ENCODE results near the gene CAD. TPM values are rescaled to one million over a fixed set of nuclear protein-coding genes. Genes with fewer than 3 reads are reported as not detected.

The CAD gene
- total RNA-seq, 4 donors from 2014 or later = 17.6 to 34.5 (median 22.0) TPM

DNA sequence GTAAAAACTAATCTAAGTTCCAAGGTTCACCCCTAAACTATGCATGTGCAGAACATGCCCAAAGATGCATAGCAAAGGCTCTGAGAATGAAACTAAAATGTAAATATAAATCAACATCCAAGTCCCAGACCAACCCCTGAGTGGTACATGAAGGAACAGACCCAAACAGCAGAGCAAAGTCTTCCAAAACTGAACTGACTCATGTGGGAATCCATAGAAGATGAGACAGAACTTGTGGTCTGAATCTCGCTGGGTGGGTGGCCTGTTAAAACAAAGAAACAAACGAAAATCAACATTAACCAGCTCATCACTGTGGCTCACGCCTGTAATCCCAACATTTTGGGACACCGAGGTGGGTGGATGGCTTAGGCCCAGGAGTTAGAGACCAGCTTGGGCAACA lies 34.8 kb upstream of the CAD start:
- TF ChIP-seq POLR2A (IDR thresholded peaks at IDR 0.05) = no peak
- TF ChIP-seq, protein P1, sequence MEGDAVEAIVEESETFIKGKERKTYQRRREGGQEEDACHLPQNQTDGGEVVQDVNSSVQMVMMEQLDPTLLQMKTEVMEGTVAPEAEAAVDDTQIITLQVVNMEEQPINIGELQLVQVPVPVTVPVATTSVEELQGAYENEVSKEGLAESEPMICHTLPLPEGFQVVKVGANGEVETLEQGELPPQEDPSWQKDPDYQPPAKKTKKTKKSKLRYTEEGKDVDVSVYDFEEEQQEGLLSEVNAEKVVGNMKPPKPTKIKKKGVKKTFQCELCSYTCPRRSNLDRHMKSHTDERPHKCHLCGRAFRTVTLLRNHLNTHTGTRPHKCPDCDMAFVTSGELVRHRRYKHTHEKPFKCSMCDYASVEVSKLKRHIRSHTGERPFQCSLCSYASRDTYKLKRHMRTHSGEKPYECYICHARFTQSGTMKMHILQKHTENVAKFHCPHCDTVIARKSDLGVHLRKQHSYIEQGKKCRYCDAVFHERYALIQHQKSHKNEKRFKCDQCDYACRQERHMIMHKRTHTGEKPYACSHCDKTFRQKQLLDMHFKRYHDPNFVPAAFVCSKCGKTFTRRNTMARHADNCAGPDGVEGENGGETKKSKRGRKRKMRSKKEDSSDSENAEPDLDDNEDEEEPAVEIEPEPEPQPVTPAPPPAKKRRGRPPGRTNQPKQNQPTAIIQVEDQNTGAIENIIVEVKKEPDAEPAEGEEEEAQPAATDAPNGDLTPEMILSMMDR (IDR thresholded peaks at IDR 0.05) = no peak
- intact Hi-C loops (cut with DNase I) = no loop called here
- H3K9me3 ChIP-seq = no peaks in the 10 kb centered on the region
- 40 to 41% methylated on average over 4 of the region's 4 CpGs for WGBS, 2 donors
- peaks cover 0 to 23% (median 0%) of the 10 kb centered on the region in 4 donors for H3K27me3 ChIP-seq
- peaks cover 0 to 20% (median 8%) of the 10 kb centered on the region in 3 donors for H3K4me1 ChIP-seq
- no peaks in the 10 kb centered on the region for H3K36me3 ChIP-seq
- H3K27ac ChIP-seq = peak overlapping the region in 2 of 4 donors; percentile 40 to 69
- H3K4me3 ChIP-seq = no peak overlapping the region
- no peak for DNase-seq

DNA sequence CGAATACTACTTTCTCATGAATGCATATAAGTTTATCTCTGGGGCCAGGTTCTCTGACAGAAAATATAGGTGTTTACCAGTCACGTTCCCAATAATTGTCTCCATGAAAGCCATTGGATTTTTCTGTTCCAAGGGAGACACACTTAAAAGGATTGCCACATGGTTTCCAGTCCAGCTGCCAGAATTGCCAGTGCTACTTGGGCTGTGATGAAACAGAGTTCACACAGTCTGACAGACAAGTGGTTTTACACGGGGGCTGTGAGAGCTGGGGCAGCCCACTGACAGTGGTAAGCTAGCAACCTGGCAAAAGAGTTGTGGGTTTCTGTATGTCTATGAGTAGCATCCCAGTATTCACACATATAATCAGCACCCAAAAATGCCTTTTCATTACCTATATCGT lies 33.1 kb upstream of the CAD start:
- Histone ChIP-seq H3K9me3 (no peaks in the 10 kb centered on the region), H3K27ac (peak overlapping the region in 3 of 4 donors; percentile 77 to 90 (median 84)), H3K4me3 (no peak overlapping the region), H3K36me3 (no peaks in the 10 kb centered on the region), H3K4me1 (peaks cover 0 to 20% (median 8%) of the 10 kb centered on the region in 3 donors), H3K27me3 (peaks cover 0 to 9% (median 0%) of the 10 kb centered on the region in 4 donors)
- TF ChIP-seq, protein P1 (IDR thresholded peaks at IDR 0.05) = no peak
- TF ChIP-seq POLR2A (IDR thresholded peaks at IDR 0.05) = no peak
- intact Hi-C loops (cut with DNase I) = no loop called here
- no peak for DNase-seq
- WGBS, 2 donors = 52 to 67% methylated on average over 4 of the region's 4 CpGs

DNA sequence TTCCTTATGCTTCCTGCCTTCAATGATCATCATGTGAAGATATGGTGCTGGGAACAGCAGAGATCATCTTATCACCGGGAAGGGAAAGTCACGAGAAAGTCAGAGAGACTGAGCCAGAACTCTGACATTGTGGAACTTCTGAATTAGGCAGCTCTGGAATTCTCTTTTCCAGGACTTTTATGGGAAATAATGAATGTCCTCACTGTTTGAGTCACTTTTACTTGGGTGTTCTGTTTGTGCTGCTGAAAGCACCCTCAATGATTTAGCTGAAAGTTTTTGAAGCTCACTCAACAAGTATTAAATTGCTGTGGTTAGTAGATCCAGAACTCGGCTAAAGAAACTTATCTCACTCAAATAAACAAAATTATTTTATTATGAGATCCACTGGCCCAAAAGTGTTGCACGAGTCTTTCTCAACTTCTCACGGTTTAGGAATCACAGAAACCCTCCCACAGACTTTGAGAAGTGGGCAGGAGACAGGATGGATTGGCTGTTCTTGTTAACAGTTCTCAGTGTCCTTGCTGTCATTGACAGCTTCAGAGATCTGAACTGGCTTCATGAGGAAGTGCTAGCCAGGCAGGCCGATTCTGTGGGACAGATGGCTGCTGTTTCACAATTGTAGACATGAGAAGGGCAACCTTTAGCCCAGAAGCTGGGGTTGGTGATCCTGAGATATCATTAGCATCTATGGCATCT lies 31.7 kb upstream of the CAD start:
- TF ChIP-seq, protein P1 (IDR thresholded peaks at IDR 0.05) = no peak
- no peak for TF ChIP-seq POLR2A (IDR thresholded peaks at IDR 0.05)
- H3K36me3 ChIP-seq = no peaks in the 10 kb centered on the region
- H3K27ac ChIP-seq = peak overlapping the region; percentile 20 to 90 (median 80)
- 28 to 32% methylated on average over 6 of the region's 6 CpGs for WGBS, 2 donors
- no peak overlapping the region for H3K4me3 ChIP-seq
- intact Hi-C loops (cut with DNase I) = no loop called here
- no peaks in the 10 kb centered on the region for H3K9me3 ChIP-seq
- H3K4me1 ChIP-seq = peaks cover 0 to 20% (median 6%) of the 10 kb centered on the region in 3 donors
- peaks cover 0 to 9% (median 0%) of the 10 kb centered on the region in 4 donors for H3K27me3 ChIP-seq
- no peak for DNase-seq

DNA sequence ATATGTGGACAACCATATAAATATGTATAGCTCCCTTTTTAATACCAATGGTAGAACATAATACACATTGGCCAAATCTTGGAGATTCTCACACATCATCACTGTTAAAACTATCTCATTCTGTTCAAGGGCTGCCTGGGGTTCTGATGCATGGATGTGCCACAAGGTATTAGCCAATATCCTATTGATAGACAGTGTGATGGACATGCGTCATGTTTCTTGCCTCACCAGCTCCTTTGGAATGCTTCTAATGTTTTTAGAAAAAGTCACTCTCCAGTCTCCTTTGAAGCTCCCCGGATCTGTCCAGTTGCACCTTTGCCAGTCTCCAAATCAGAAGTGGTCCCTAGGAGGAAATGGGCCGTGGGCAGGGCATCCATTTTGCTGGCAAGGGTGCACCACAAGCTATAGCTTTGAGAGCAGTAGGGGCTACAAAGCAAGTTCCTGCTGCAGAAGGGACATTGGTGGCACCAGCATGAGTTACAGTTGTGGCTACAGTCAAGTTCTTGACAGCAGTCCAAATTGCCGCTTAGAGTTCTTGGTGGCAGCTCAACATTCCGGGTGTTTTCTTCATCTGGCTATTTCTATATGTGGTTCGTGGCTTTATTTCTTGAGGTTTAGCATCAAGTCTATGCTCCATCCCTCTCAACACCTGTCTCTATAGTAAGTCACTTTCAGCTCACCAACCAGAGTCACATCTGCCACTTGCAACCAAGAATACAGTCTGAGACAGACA lies 30.4 kb upstream of the CAD start:
- TF ChIP-seq, protein P1 (IDR thresholded peaks at IDR 0.05) = no peak
- TF ChIP-seq POLR2A (IDR thresholded peaks at IDR 0.05) = no peak
- Histone ChIP-seq H3K36me3 (no peaks in the 10 kb centered on the region), H3K27me3 (peaks cover 0 to 6% (median 0%) of the 10 kb centered on the region in 4 donors), H3K4me1 (peaks cover 0 to 20% (median 6%) of the 10 kb centered on the region in 3 donors), H3K4me3 (no peak overlapping the region), H3K27ac (peak overlapping the region in 2 of 4 donors; percentile 77 to 84), H3K9me3 (no peaks in the 10 kb centered on the region)
- WGBS, 2 donors = 65 to 70% methylated on average over 5 to 6 of the region's 6 CpGs
- intact Hi-C loops (cut with DNase I) = no loop called here
- DNase-seq = no peak

DNA sequence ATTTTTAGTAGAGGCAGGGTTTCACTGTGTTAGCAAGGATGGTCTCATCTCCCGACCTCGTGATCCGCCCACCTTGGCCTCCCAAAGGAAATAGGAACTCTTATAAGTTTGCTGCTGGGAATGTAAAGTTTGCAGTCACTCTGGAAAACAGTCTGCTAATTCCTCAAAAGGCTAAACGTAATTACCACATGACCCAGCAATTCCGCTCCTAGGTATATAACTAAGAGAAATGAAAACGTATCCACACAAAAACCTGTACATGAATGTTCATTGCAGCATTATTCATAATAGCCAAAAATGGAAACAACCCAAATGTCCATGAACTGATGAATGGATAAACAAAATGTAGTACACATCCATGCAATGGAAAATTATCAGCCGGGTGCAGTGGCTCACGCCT lies 27.2 kb upstream of the CAD start:
- no peaks in the 10 kb centered on the region for H3K9me3 ChIP-seq
- intact Hi-C loops (cut with DNase I) = no loop called here
- no peaks in the 10 kb centered on the region for H3K36me3 ChIP-seq
- no peak for DNase-seq
- H3K27ac ChIP-seq = no peak overlapping the region
- 77 to 88% methylated on average over 7 to 8 of the region's 8 CpGs for WGBS, 2 donors
- peaks cover 0 to 12% (median under 1%) of the 10 kb centered on the region in 3 donors for H3K4me1 ChIP-seq
- no peak overlapping the region for H3K4me3 ChIP-seq
- peaks cover 0 to 6% (median 0%) of the 10 kb centered on the region in 4 donors for H3K27me3 ChIP-seq
- no peak for TF ChIP-seq POLR2A (IDR thresholded peaks at IDR 0.05)
- TF ChIP-seq, protein P1 (IDR thresholded peaks at IDR 0.05) = no peak

Data from esophagus squamous epithelium (tissue), 5 donors.